Ishikawa (cell line): ENCODE data around the gene DUSP10.

Source experiments
- CEBPB ChIP-seq: IDR thresholded peaks from 2 replicates; pipeline ENCODE4 v1.6.1; 2012
- CREB1 ChIP-seq: IDR thresholded peaks from 2 replicates; pipeline ENCODE4 v1.6.1; 2012; ENCODE audit warnings: low read depth
- EGR1 ChIP-seq: IDR thresholded peaks from 2 replicates; pipeline ENCODE4 v1.6.1; 2012
- EP300 ChIP-seq: IDR thresholded peaks from 2 replicates; pipeline ENCODE4 v1.6.1; 2012; ENCODE audit warnings: borderline replicate concordance
- RAD21 ChIP-seq: IDR thresholded peaks from 2 replicates; pipeline ENCODE4 v1.6.1; 2012; ENCODE audit warnings: low read depth
- YY1 ChIP-seq: IDR thresholded peaks from 2 replicates; pipeline ENCODE4 v1.6.1; 2012; ENCODE audit warnings: low read depth
- TF ChIP-seq, protein P1 (sequence below): IDR thresholded peaks from 2 replicates; pipeline ENCODE4 v1.6.1; 2012
- TF ChIP-seq, protein P2 (sequence below): IDR thresholded peaks from 2 replicates; pipeline ENCODE4 v1.6.1; 2012; ENCODE audit warnings: low read depth, mild to moderate bottlenecking

DNA sequence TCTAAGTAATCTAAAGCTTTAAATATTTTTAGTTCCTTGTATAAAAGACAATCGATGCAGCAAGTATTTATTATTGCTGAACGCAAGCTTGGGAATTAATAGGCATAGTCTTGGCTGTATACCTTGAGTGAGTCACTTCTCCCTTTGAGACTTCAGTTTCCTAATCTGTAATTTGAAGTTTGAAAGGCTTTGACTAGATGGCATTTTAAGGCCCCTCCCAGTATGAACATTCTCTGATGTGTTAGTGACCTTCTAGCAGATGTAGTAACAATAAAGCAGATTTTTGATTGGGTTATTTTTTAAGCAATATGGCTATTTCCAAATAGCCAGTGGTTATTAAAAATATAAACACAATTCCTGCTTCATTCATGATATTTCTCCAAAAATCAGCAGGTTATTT lies 58.2 kb downstream of the DUSP10 start:
- TF ChIP-seq YY1 (no peak), EP300 (no peak), RAD21 (no peak), EGR1 (no peak), CEBPB (no peak), CREB1 (no peak)
- TF ChIP-seq, protein P1, sequence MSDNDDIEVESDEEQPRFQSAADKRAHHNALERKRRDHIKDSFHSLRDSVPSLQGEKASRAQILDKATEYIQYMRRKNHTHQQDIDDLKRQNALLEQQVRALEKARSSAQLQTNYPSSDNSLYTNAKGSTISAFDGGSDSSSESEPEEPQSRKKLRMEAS, result no peak
- TF ChIP-seq, protein P2, sequence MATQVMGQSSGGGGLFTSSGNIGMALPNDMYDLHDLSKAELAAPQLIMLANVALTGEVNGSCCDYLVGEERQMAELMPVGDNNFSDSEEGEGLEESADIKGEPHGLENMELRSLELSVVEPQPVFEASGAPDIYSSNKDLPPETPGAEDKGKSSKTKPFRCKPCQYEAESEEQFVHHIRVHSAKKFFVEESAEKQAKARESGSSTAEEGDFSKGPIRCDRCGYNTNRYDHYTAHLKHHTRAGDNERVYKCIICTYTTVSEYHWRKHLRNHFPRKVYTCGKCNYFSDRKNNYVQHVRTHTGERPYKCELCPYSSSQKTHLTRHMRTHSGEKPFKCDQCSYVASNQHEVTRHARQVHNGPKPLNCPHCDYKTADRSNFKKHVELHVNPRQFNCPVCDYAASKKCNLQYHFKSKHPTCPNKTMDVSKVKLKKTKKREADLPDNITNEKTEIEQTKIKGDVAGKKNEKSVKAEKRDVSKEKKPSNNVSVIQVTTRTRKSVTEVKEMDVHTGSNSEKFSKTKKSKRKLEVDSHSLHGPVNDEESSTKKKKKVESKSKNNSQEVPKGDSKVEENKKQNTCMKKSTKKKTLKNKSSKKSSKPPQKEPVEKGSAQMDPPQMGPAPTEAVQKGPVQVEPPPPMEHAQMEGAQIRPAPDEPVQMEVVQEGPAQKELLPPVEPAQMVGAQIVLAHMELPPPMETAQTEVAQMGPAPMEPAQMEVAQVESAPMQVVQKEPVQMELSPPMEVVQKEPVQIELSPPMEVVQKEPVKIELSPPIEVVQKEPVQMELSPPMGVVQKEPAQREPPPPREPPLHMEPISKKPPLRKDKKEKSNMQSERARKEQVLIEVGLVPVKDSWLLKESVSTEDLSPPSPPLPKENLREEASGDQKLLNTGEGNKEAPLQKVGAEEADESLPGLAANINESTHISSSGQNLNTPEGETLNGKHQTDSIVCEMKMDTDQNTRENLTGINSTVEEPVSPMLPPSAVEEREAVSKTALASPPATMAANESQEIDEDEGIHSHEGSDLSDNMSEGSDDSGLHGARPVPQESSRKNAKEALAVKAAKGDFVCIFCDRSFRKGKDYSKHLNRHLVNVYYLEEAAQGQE, result no peak
